H1 (cell line): ENCODE results near the gene HIBCH. TPM values are rescaled to one million over a fixed set of nuclear protein-coding genes. Genes with fewer than 3 reads are reported as not detected.

Experiments used
- CTCF ChIA-PET: fragments of 300-600 bp; sonication (Branson Sonifier 250); formaldehyde crosslinking; loops from one replicate; lab custom pipeline; 2021; ENCODE audit not compliant: partially characterized antibody; lab: Charles Lee
- POLR2A ChIA-PET: fragments of 300-600 bp; sonication (Branson Sonifier 250); formaldehyde crosslinking; loops from one replicate; lab custom pipeline; 2021; ENCODE audit warnings: inconsistent platforms; ENCODE audit not compliant: partially characterized antibody; lab: Charles Lee
- DNase-seq, 2 experiments: peaks; one replicate each; pipeline versions ENCODE4 v3.0.0 to v3.0.0-alpha.2; 2010 to 2022; ENCODE audit warnings: low spot score in 2 of 2, low read depth in 1 of 2, mixed read lengths in 1 of 2
- FAIRE-seq: peaks from 2 replicates; lab custom pipeline; 2011; peaks lifted over from hg19 to GRCh38; lab: Jason Lieb, UNC
- H2AFZ ChIP-seq: 2 replicates; pipeline ENCODE4 v1.8.1; 2012; ENCODE audit warnings: low read length, inconsistent platforms
- H2AK5ac ChIP-seq: 2 replicates; pipeline ENCODE4 v1.6.1; 2013; ENCODE audit warnings: low read depth, low read length
- H2BK120ac ChIP-seq: replicated peaks from 2 replicates; pipeline ENCODE3; 2013; ENCODE audit warnings: low read depth, low read length, inconsistent platforms
- H2BK12ac ChIP-seq: 2 replicates; pipeline ENCODE4 v1.6.1; 2013; ENCODE audit warnings: low read depth, low read length
- H2BK15ac ChIP-seq: 2 replicates; pipeline ENCODE4 v1.6.1; 2013; ENCODE audit warnings: low read length
- H2BK20ac ChIP-seq: 2 replicates; pipeline ENCODE4 v1.6.1; 2013; ENCODE audit warnings: low read length
- H2BK5ac ChIP-seq: 2 replicates; pipeline ENCODE4 v1.6.1; 2013; ENCODE audit warnings: low read depth, low read length
- H3K14ac ChIP-seq: 2 replicates; pipeline ENCODE4 v1.6.1; 2013; ENCODE audit warnings: inconsistent platforms; ENCODE audit not compliant: insufficient read length
- H3K18ac ChIP-seq: 2 replicates; pipeline ENCODE4 v1.6.1; 2013; ENCODE audit warnings: low read length; ENCODE audit errors: extremely low read depth
- H3K23ac ChIP-seq: 2 replicates; pipeline ENCODE4 v1.6.1; 2013; ENCODE audit warnings: inconsistent platforms; ENCODE audit not compliant: insufficient read length
- H3K23me2 ChIP-seq: 2 replicates; pipeline ENCODE4 v1.6.1; 2013; ENCODE audit warnings: low read depth, low read length
- H3K27ac ChIP-seq: 2 replicates; pipeline ENCODE4 v1.6.1; 2011; ENCODE audit warnings: low read depth, low read length, inconsistent platforms
- H3K27me3 ChIP-seq, 4 experiments: replicated peaks in 1 of 4; 1 replicate in 1 of 4; 2 replicates in 3 of 4; pipeline versions ENCODE4 v1.6.1 to v1.8.1; 2011 to 2013; ENCODE audit warnings: low read length in 3 of 4, mild to moderate bottlenecking in 3 of 4, inconsistent platforms in 2 of 4, mixed read lengths in 2 of 4, moderate library complexity in 1 of 4; ENCODE audit not compliant: control insufficient read depth in 3 of 4, insufficient read depth in 3 of 4; ENCODE audit errors: extremely low read depth in 1 of 4
- H3K36me3 ChIP-seq, 4 experiments: 2 replicates each; pipeline versions ENCODE4 v1.6.1 to v1.8.1; 2011 to 2013; ENCODE audit warnings: mild to moderate bottlenecking in 4 of 4, low read length in 3 of 4, moderate library complexity in 2 of 4, control low read depth in 1 of 4, inconsistent platforms in 1 of 4; ENCODE audit not compliant: insufficient read depth in 4 of 4, control insufficient read depth in 2 of 4
- H3K4ac ChIP-seq: replicated peaks from 2 replicates; pipeline ENCODE3; 2013; ENCODE audit warnings: low read length, low read depth, mixed read lengths, inconsistent platforms; ENCODE audit not compliant: insufficient read length
- H3K4me1 ChIP-seq, 4 experiments: replicated peaks in 1 of 4; 1 replicate in 1 of 4; 2 replicates in 3 of 4; pipeline versions ENCODE4 v1.6.1 to v1.8.1; 2011 to 2013; ENCODE audit warnings: low read length in 3 of 4, inconsistent platforms in 2 of 4, mixed read lengths in 1 of 4; ENCODE audit not compliant: insufficient read depth in 4 of 4, control insufficient read depth in 3 of 4
- H3K4me2 ChIP-seq, 2 experiments: 2 replicates each; pipeline versions ENCODE4 v1.6.1 to v1.8.1; 2011 to 2013; ENCODE audit warnings: low read depth in 2 of 2, low read length in 2 of 2, control low read depth in 1 of 2, inconsistent platforms in 1 of 2, mild to moderate bottlenecking in 1 of 2; ENCODE audit not compliant: insufficient read depth in 1 of 2
- H3K4me3 ChIP-seq, 4 experiments: fragments of 200-600, 300-600 bp in 1 of 4; sonication (generic), shearing (Covaris generic), sonication (Bioruptor Twin) in 1 of 4; 2 replicates each; pipeline versions ENCODE4 v1.5.1 to v1.8.1; 2011 to 2016; ENCODE audit warnings: low read length in 4 of 4, low read depth in 3 of 4, control low read depth in 2 of 4, inconsistent platforms in 2 of 4, mild to moderate bottlenecking in 2 of 4, mixed read lengths in 1 of 4, moderate library complexity in 1 of 4; ENCODE audit not compliant: insufficient read depth in 2 of 4; ENCODE audit errors: extremely low read depth in 1 of 4
- H3K56ac ChIP-seq: replicated peaks from 2 replicates; pipeline ENCODE3; 2013; ENCODE audit warnings: low read depth, mild to moderate bottlenecking, mixed read lengths, low read length, inconsistent platforms; ENCODE audit not compliant: insufficient read length
- H3K79me1 ChIP-seq: 2 replicates; pipeline ENCODE4 v1.6.1; 2013; ENCODE audit warnings: low read depth, low read length, control low read depth
- H3K79me2 ChIP-seq, 2 experiments: 2 replicates each; pipeline versions ENCODE4 v1.6.1 to v1.8.1; 2012 to 2013; ENCODE audit warnings: low read length in 2 of 2, mild to moderate bottlenecking in 2 of 2, inconsistent platforms in 1 of 2; ENCODE audit not compliant: insufficient read depth in 2 of 2, control insufficient read depth in 1 of 2
- H3K9ac ChIP-seq, 4 experiments: replicated peaks in 1 of 4; 1 replicate in 1 of 4; 2 replicates in 3 of 4; pipeline versions ENCODE4 v1.6.1 to v1.8.1; 2011 to 2013; ENCODE audit warnings: low read depth in 3 of 4, low read length in 3 of 4, control low read depth in 2 of 4, mild to moderate bottlenecking in 2 of 4, moderate library complexity in 2 of 4, inconsistent platforms in 1 of 4; ENCODE audit errors: extremely low read depth in 1 of 4
- H3K9me3 ChIP-seq, 2 experiments: 2 replicates each; pipeline versions ENCODE4 v1.6.1 to v1.8.1; 2012 to 2013; ENCODE audit warnings: mild to moderate bottlenecking in 2 of 2, moderate library complexity in 2 of 2, control low read depth in 1 of 2, inconsistent platforms in 1 of 2, low read depth in 1 of 2, low read length in 1 of 2, mixed read lengths in 1 of 2; ENCODE audit not compliant: insufficient read depth in 2 of 2
- H4K20me1 ChIP-seq, 2 experiments: replicated peaks in 1 of 2; 2 replicates each; pipeline versions ENCODE3 to v1.8.1; 2011 to 2013; ENCODE audit warnings: inconsistent platforms in 2 of 2, low read length in 2 of 2, mild to moderate bottlenecking in 1 of 2; ENCODE audit not compliant: insufficient read depth in 2 of 2, control insufficient read depth in 1 of 2
- H4K5ac ChIP-seq: 2 replicates; pipeline ENCODE4 v1.6.1; 2013; ENCODE audit warnings: low read length, low read depth, mixed read lengths, inconsistent platforms; ENCODE audit not compliant: insufficient read length
- H4K8ac ChIP-seq: 2 replicates; pipeline ENCODE4 v1.8.0; 2013; ENCODE audit warnings: mild to moderate bottlenecking, moderate library complexity, low read length, inconsistent platforms; ENCODE audit not compliant: insufficient read depth; ENCODE audit errors: extremely low read depth
- H4K91ac ChIP-seq: replicated peaks from 2 replicates; pipeline ENCODE3; 2013; ENCODE audit warnings: low read length, mixed read lengths, inconsistent platforms; ENCODE audit not compliant: insufficient read length
- KDM5A ChIP-seq: fragments of 200-600 bp; IDR thresholded peaks from 2 replicates; pipeline ENCODE4 v1.7.1; 2012; ENCODE audit warnings: mild to moderate bottlenecking, low read length, inconsistent platforms, mixed read lengths
- WGBS, 2 experiments: shearing (Covaris generic) in 1 of 2; methylation state at CpG; one replicate each; pipeline versions ENCODE4 v1.1.6 to v1.1.7; 2013 to 2015; ENCODE audit warnings: low lambda C conversion rate in 2 of 2, mixed read lengths in 2 of 2, inconsistent platforms in 1 of 2, low coverage in 1 of 2, missing lambda C conversion rate in 1 of 2; ENCODE audit not compliant: insufficient replicate concordance in 2 of 2, insufficient coverage in 1 of 2, insufficient read length in 1 of 2; ENCODE audit errors: extremely low coverage in 1 of 2, missing lambda C conversion rate in 1 of 2; 5-methylcytosine and 5-hydroxymethylcytosine counted together
- polyA plus RNA-seq, 7 experiments: library from polyadenylated mRNA; depleted of rRNA in 3 of 7; stranded (reverse) in 5 of 7; unstranded in 2 of 7; fragments of >200 nt in 5 of 7; fragments of 200-250 nt in 2 of 7; gene quantifications; 1 replicate in 5 of 7; 2 replicates in 1 of 7; 4 replicates in 1 of 7; pipeline versions ENCODE4 v1.2.1 to v1.2.3, GENCODE V29; 2011 to 2013; ENCODE audit warnings: missing spikeins in 2 of 7, mixed read lengths in 2 of 7
- total RNA-seq: library from RNA; stranded (reverse); fragmentation: NEBNext Ultra II Directional; extraction: Animal tissue kit (Norgen Biotek cat#: 25700); gene quantifications from 2 replicates; pipeline ENCODE4 v1.2.1, GENCODE V29; 2021
- TF ChIP-seq, protein P1 (sequence below), 3 experiments: IDR thresholded peaks; 1 replicate in 2 of 3; 2 replicates in 1 of 3; pipeline versions ENCODE4 v1.5.1 to v1.6.1; 2011; ENCODE audit warnings: low read length in 3 of 3, mild to moderate bottlenecking in 3 of 3, inconsistent platforms in 2 of 3, low read depth in 1 of 3, moderate library complexity in 1 of 3; ENCODE audit not compliant: insufficient read depth in 1 of 3; ENCODE audit errors: control extremely low read depth in 1 of 3

Gene HIBCH
- total and polyA plus RNA-seq, 2 of the 8 experiments (the other 6 are each of a cell fraction or from before 2014, with no cell fraction given), result 7.5 to 31.8 TPM

DNA sequence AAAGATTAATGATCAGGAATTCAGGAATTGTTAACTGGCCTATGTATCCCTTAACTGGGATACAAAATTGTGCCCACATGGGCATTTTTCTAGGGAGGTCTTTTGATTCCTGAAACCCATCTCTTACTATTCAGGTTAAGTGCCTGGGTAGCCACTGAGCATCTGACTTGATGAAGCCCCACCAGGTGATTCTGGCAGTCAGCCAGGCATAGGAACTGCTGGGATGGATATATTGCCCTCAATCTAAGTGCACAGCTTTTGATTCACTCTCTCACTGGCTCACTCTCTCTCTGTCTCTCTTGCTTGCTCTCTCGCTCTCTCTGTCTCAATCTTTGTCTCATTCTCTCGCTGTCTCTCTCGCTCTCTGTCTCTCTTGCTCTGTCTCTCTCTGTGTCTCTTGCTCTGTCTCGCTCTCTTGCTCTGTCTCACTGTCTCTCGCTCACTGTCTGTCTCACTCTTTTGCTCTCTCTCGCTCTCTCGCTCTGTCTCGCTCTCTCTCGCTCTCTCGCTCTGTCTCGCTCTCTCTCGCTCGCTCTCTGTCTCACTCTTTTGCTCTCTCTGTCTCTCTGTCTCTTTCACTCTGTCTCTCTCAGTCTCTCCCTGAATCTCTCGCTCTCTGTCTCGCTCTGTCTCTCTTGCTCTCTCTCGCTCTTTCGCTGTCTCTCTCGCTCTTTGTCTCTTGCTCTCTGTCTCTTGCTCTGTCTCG, 46.0 kb upstream of the HIBCH start:
- H2BK120ac ChIP-seq, result no peak overlapping the region
- TF ChIP-seq, protein P1, sequence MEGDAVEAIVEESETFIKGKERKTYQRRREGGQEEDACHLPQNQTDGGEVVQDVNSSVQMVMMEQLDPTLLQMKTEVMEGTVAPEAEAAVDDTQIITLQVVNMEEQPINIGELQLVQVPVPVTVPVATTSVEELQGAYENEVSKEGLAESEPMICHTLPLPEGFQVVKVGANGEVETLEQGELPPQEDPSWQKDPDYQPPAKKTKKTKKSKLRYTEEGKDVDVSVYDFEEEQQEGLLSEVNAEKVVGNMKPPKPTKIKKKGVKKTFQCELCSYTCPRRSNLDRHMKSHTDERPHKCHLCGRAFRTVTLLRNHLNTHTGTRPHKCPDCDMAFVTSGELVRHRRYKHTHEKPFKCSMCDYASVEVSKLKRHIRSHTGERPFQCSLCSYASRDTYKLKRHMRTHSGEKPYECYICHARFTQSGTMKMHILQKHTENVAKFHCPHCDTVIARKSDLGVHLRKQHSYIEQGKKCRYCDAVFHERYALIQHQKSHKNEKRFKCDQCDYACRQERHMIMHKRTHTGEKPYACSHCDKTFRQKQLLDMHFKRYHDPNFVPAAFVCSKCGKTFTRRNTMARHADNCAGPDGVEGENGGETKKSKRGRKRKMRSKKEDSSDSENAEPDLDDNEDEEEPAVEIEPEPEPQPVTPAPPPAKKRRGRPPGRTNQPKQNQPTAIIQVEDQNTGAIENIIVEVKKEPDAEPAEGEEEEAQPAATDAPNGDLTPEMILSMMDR (IDR thresholded peaks at IDR 0.05; ENCODE audit: control extremely low read depth in 1 of 3, insufficient read depth in 1 of 3, low read depth in 1 of 3, low read length in 3 of 3), result no peak
- TF ChIP-seq KDM5A, result no peak
- no peak overlapping the region for H3K4me3 ChIP-seq
- H3K9me3 ChIP-seq, result no peaks in the 10 kb centered on the region
- no peak overlapping the region for H2BK12ac ChIP-seq
- no peaks in the 10 kb centered on the region for H3K36me3 ChIP-seq
- 92% methylated on average over 17 of the region's 19 CpGs; no CpG with 5 or more reads in 1 of the 2 experiments for WGBS, 2 experiments
- FAIRE-seq (no peak), DNase-seq (no peak)
- no peak overlapping the region for H2BK20ac ChIP-seq
- H2AFZ ChIP-seq, result no peak overlapping the region; the same call in 1 of the 2 replicates
- H4K5ac ChIP-seq, result no peak overlapping the region
- H3K14ac ChIP-seq, result no peak overlapping the region
- no peak overlapping the region for H2BK5ac ChIP-seq
- H2AK5ac ChIP-seq, result no peak overlapping the region
- H3K27ac ChIP-seq, result no peak overlapping the region
- H4K8ac ChIP-seq, result no peak overlapping the region
- H3K18ac ChIP-seq, result no peak overlapping the region
- H3K23ac ChIP-seq, result no peak overlapping the region
- H4K20me1 ChIP-seq, result no peaks in the 10 kb centered on the region
- H3K79me1 ChIP-seq, result no peaks in the 10 kb centered on the region
- H4K91ac ChIP-seq, result no peak overlapping the region
- no peaks in the 10 kb centered on the region for H3K27me3 ChIP-seq
- no peaks in the 10 kb centered on the region for H3K23me2 ChIP-seq
- ChIA-PET POLR2A (no interaction called here), CTCF (no interaction called here)
- no peaks in the 10 kb centered on the region for H3K4me1 ChIP-seq
- no peaks in the 10 kb centered on the region; a peak in 1 of 4 replicates for H3K79me2 ChIP-seq
- no peak overlapping the region for H3K4ac ChIP-seq
- H2BK15ac ChIP-seq, result no peak overlapping the region
- H3K9ac ChIP-seq, result no peak overlapping the region
- H3K4me2 ChIP-seq, result no peak overlapping the region
- no peak overlapping the region for H3K56ac ChIP-seq
